Small intestine (tissue), 7 donors: ENCODE measurements around the gene NADK2. TPM values are rescaled to one million over a fixed set of nuclear protein-coding genes. Genes with fewer than 3 reads are reported as not detected.

Experiments used
- DNase-seq, 2 donors: peaks; one replicate each; pipeline versions ENCODE4 v3.0.0 to v3.0.0-alpha.2; 2013
- FAIRE-seq: peaks from 2 replicates; lab custom pipeline; 2012; peaks lifted over from hg19 to GRCh38; lab: Jason Lieb, UNC
- H3K27ac ChIP-seq, 3 donors: one replicate each; pipeline ENCODE4 v1.5.1; 2013; ENCODE audit warnings: low read length in 2 of 3, mild to moderate bottlenecking in 2 of 3, control low read depth in 1 of 3, inconsistent platforms in 1 of 3, low read depth in 1 of 3, moderate library complexity in 1 of 3
- H3K27me3 ChIP-seq, 3 donors: one replicate each; pipeline ENCODE4 v1.6.1; 2013; ENCODE audit warnings: low read length in 3 of 3, inconsistent platforms in 1 of 3; ENCODE audit not compliant: control insufficient read depth in 3 of 3, insufficient read depth in 3 of 3
- H3K36me3 ChIP-seq, 3 donors: one replicate each; pipeline ENCODE4 v1.6.1; 2013; ENCODE audit warnings: low read length in 3 of 3, inconsistent platforms in 1 of 3, low read depth in 1 of 3, mild to moderate bottlenecking in 1 of 3, moderate library complexity in 1 of 3; ENCODE audit not compliant: control insufficient read depth in 3 of 3, insufficient read depth in 2 of 3
- H3K4me1 ChIP-seq, 3 donors: one replicate each; pipeline ENCODE4 v1.6.1; 2013; ENCODE audit warnings: low read length in 2 of 3, inconsistent platforms in 1 of 3, low read depth in 1 of 3, mild to moderate bottlenecking in 1 of 3, moderate library complexity in 1 of 3; ENCODE audit not compliant: control insufficient read depth in 3 of 3, insufficient read depth in 2 of 3
- H3K4me3 ChIP-seq, 3 donors: one replicate each; pipeline ENCODE4 v1.5.1; 2013; ENCODE audit warnings: low read length in 3 of 3, control low read depth in 1 of 3, inconsistent platforms in 1 of 3, low read depth in 1 of 3, mild to moderate bottlenecking in 1 of 3, moderate library complexity in 1 of 3
- H3K9me3 ChIP-seq, 2 donors: one replicate each; pipeline ENCODE4 v1.6.1; 2013; ENCODE audit warnings: low read depth in 1 of 2, low read length in 1 of 2; ENCODE audit not compliant: control insufficient read depth in 2 of 2, insufficient read depth in 1 of 2
- WGBS, 3 donors: extraction: QIAGEN DNeasy Blood & Tissue Kit; methylation state at CpG; one replicate each; pipeline ENCODE4 v1.1.7; 2013; 5-methylcytosine and 5-hydroxymethylcytosine counted together
- polyA plus RNA-seq, 4 donors: library from polyadenylated mRNA; stranded (reverse) in 3 of 4; unstranded in 1 of 4; fragments of 200-250 nt in 3 of 4; fragments of 120-200 nt in 1 of 4; gene quantifications; one replicate each; pipeline versions ENCODE4 v1.2.1 to v1.2.3, GENCODE V29; 2013
- donor health status: healthy with polysubstance abuse.
- donor health status: control.
- donor health status: control.
- donor health status: Bipolar disorder and iron deficiency.
- donor health status: healthy.

NADK2 gene
- polyA plus RNA-seq, 4 donors = 13.0 to 59.1 (median 14.2) TPM

DNA sequence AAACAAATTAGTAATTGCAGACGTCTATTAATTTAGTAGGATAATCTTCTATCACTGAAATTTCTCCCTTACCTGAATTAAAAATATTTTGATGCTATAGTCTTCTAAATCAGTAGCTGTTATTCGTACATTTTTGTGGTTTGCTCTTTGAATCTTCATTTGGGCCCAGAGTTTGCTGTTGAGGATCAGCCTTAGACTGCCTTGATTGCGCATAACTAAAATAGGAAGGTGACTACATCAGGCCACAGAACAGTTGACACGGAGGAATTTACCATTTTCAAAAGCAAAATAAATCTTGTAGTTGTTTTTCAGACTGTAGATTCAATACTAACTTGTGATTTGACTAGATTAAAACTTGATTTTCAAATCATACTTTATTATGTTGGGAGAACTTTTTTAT is 11.8 kb upstream of the NADK2 start:
- DNase-seq (no peak), FAIRE-seq (no peak)
- no peaks in the 10 kb centered on the region for H3K9me3 ChIP-seq
- no peak overlapping the region for H3K27ac ChIP-seq
- 65 to 91% (median 66%) methylated on average over 4 of the region's 4 CpGs for WGBS, 3 donors
- no peaks in the 10 kb centered on the region for H3K4me1 ChIP-seq
- H3K27me3 ChIP-seq = no peaks in the 10 kb centered on the region
- no peak overlapping the region for H3K4me3 ChIP-seq
- H3K36me3 ChIP-seq = no peaks in the 10 kb centered on the region

- Histone ChIP-seq H3K36me3 (no peaks in the 10 kb centered on the region), H3K27ac (no peak overlapping the region), H3K4me3 (no peak overlapping the region), H3K4me1 (no peaks in the 10 kb centered on the region), H3K27me3 (no peaks in the 10 kb centered on the region), H3K9me3 (no peaks in the 10 kb centered on the region)
- WGBS, 3 donors = 75 to 89% (median 87%) methylated on average over 3 of the region's 3 CpGs
- FAIRE-seq (no peak), DNase-seq (no peak)
Measured at GRCh38 chr5:36252722-36253365, 11.1 kb upstream of the NADK2 start.

GRCh38 chr5:36251218-36251617 is 9.5 kb upstream of the NADK2 start:
- Histone ChIP-seq H3K36me3 (no peaks in the 10 kb centered on the region), H3K9me3 (no peaks in the 10 kb centered on the region), H3K27ac (no peak overlapping the region), H3K27me3 (no peaks in the 10 kb centered on the region), H3K4me3 (no peak overlapping the region), H3K4me1 (no peaks in the 10 kb centered on the region)
- DNase-seq (no peak), FAIRE-seq (no peak)
- 87 to 93% (median 91%) methylated on average over 3 of the region's 3 CpGs for WGBS, 3 donors

- DNase-seq (no peak), FAIRE-seq (no peak)
- no peak overlapping the region for H3K27ac ChIP-seq
- H3K36me3 ChIP-seq = no peaks in the 10 kb centered on the region
- H3K4me1 ChIP-seq = no peaks in the 10 kb centered on the region
- H3K27me3 ChIP-seq = no peaks in the 10 kb centered on the region
- 78 to 85% (median 81%) methylated on average over 4 of the region's 4 CpGs for WGBS, 3 donors
- H3K9me3 ChIP-seq = no peaks in the 10 kb centered on the region
- H3K4me3 ChIP-seq = no peak overlapping the region
Measured at GRCh38 chr5:36250427-36250826, 8.7 kb upstream of the NADK2 start.

DNA sequence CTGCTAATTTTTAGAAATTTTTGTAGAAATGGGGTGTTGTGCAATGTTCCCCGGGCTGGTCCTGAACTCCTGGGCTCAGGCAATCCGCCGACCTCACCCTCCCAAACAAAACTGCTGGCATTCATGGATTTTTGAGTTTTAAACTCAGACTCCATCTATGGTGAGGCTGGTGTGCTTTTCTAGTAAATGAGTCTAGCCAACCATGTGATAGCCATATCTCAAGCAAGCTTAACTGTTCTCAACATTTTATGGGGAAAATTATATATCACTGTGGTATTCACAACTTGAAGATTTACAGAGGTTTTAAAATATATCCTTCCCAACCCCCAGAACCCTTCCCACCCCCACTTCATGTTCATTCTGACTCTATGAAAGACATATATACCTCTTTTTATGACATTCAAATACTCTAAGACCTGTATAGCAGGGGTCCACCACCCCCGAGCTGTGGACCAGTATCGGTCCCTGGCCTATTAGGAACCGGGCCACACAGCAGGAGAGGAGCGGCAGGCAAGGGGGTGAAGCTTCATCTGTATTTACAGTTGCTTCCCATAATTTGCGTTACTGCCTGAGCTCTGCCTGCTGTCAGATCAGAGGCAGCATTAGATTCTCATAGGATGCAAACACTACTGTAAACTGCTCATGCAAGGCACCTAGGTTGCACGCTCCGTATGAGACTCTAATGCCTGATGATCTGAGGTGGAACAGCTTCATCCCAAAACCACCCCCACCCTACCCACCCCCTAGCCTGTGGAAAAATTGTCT is 4.5 kb upstream of the NADK2 start:
- DNase-seq = no peak
- Histone ChIP-seq H3K27me3 (no peaks in the 10 kb centered on the region), H3K9me3 (no peaks in the 10 kb centered on the region), H3K27ac (no peak overlapping the region), H3K4me1 (peaks cover 0 to 6% (median 0%) of the 10 kb centered on the region in 3 donors), H3K36me3 (no peaks in the 10 kb centered on the region), H3K4me3 (no peak overlapping the region)
- 90 to 96% (median 94%) methylated on average over 10 of the region's 10 CpGs for WGBS, 3 donors
- FAIRE-seq = no peak

- Histone ChIP-seq H3K27me3 (no peaks in the 10 kb centered on the region), H3K4me1 (peaks cover 0 to 20% (median 4%) of the 10 kb centered on the region in 3 donors), H3K36me3 (no peaks in the 10 kb centered on the region), H3K4me3 (no peak overlapping the region), H3K9me3 (no peaks in the 10 kb centered on the region), H3K27ac (no peak overlapping the region)
- FAIRE-seq = no peak
- peak in 1 of 2 donors; percentile 13 for DNase-seq
- WGBS, 3 donors = 88 to 91% (median 90%) methylated on average over 3 of the region's 3 CpGs
Measured at GRCh38 chr5:36244076-36244475, 2.4 kb upstream of the NADK2 start.

DNA sequence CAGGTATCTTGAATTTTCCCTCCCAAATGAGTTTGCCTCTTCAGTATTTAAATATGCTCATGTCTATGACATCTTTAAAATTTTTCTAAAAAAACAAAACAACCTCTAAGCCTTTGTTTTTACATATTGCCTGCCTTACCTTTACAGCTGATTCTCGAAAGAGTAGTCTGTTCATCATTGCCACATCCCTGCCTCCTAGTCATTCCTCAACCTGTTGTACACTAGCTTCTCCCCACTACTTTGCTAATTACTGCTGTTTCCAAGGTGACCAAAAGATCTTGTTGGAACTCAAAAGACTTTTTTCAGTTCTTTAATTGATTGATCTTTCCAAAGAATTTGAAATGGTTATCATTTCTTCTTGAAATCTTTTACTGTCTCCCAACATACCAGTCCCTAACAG is 1.9 kb upstream of the NADK2 start:
- Histone ChIP-seq H3K27ac (no peak overlapping the region), H3K4me1 (peaks cover 0 to 23% (median 4%) of the 10 kb centered on the region in 3 donors), H3K9me3 (no peaks in the 10 kb centered on the region), H3K27me3 (no peaks in the 10 kb centered on the region), H3K4me3 (no peak overlapping the region), H3K36me3 (no peaks in the 10 kb centered on the region)
- DNase-seq (peak in 1 of 2 donors; percentile 13), FAIRE-seq (no peak)
- WGBS, 3 donors = 78 to 97% (median 88%) methylated on average over 1 of the region's 1 CpG

DNA sequence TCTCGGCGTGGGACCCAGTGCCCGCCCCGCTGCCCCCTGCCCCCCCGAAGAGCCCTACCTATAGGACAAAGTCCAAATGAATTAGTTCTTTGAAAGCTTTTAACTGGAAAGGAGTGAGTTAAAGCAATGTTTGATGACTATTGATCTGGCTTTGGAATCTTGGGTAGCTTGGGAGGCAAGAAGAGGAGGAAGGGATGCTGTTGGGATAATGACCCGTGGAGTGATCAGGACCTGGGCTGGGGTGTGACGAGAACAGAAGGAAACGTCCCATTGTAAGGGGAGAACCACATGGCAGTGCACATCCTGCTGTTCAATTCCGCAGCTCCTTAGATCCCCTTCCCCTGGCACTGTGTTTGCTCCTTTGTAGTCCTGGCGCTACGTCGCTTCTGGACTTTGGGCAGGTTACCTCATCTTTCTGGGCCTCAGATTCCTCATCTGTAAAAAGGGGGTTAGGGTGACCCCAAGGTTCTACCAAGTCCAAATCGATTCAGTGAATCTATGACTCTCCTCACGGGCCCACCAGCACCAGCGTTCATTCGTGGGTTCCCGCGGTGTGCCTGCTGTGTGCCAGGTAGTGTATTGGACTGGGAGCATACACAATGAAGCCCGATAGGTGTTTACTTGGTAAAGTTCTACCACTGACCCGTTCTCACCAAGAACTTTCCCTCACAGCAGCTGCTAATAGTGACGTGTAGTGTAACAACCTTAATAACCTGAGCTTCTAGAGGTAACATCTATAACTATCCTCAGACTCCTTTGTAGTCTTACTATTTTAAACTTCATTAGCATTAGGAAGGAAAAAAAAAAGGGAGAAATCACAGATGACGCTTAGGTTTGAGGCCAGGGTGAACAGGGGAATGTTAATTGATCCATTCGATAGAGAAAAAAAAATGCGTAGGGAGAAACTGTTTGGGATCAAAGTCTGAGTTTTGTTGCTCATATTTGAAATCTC is 1.1 kb upstream of the NADK2 start:
- peak overlapping the region; percentile 83 to 92 (median 91) for H3K4me3 ChIP-seq
- H3K27me3 ChIP-seq = no peaks in the 10 kb centered on the region
- peaks cover 4 to 27% (median 4%) of the 10 kb centered on the region in 3 donors for H3K4me1 ChIP-seq
- H3K36me3 ChIP-seq = no peaks in the 10 kb centered on the region
- WGBS, 3 donors = 19 to 57% (median 34%) methylated on average over 24 of the region's 24 CpGs
- DNase-seq (peak; percentile 60 to 64), FAIRE-seq (no peak)
- no peaks in the 10 kb centered on the region for H3K9me3 ChIP-seq
- H3K27ac ChIP-seq = peak overlapping the region; percentile 93 to 99 (median 98)
